Neutrophil (primary cell): ENCODE measurements around the gene MX1.

Experiments used
- H3K27ac ChIP-seq: fragments of 200-600 bp; sonication (generic); 2 replicates; pipeline ENCODE4 v1.5.1; 2016; ENCODE audit warnings: mild to moderate bottlenecking, moderate library complexity
- H3K27me3 ChIP-seq: fragments of 200-600 bp; sonication (generic); 2 replicates; pipeline ENCODE4 v1.6.0; 2016; ENCODE audit warnings: mild to moderate bottlenecking
- H3K36me3 ChIP-seq: fragments of 200-600 bp; sonication (generic); 2 replicates; pipeline ENCODE4 v1.5.1; 2017
- H3K4me1 ChIP-seq, 2 experiments: fragments of 200-600 bp in 1 of 2; sonication (generic) in 1 of 2; 1 replicate in 1 of 2; 2 replicates in 1 of 2; pipeline versions ENCODE4 v1.5.1 to v1.6.1; 2013 to 2016; ENCODE audit warnings: low read depth in 1 of 2, low read length in 1 of 2, mild to moderate bottlenecking in 1 of 2, moderate library complexity in 1 of 2; ENCODE audit not compliant: control insufficient read depth in 1 of 2, insufficient read depth in 1 of 2
- H3K4me3 ChIP-seq, 2 experiments: fragments of 200-600 bp in 1 of 2; sonication (generic) in 1 of 2; 1 replicate in 1 of 2; 2 replicates in 1 of 2; pipeline ENCODE4 v1.5.1; 2013 to 2016; ENCODE audit warnings: low read depth in 1 of 2, low read length in 1 of 2, mild to moderate bottlenecking in 1 of 2, moderate library complexity in 1 of 2
- H3K9me3 ChIP-seq: fragments of 200-600 bp; sonication (generic); 2 replicates; pipeline ENCODE4 v1.5.1; 2016
- CTCF ChIP-seq: fragments of 200-600 bp; sonication (generic); IDR thresholded peaks from 2 replicates; pipeline ENCODE4 v1.5.1; 2016; ENCODE audit warnings: antibody characterized with exemption

MX1 gene

GRCh38 chr21:41435706-41436105 is 9.7 kb downstream of the MX1 start:
- Histone ChIP-seq H3K9me3 (no peaks in the 10 kb centered on the region), H3K27me3 (no peaks in the 10 kb centered on the region), H3K4me3 (no peak overlapping the region), H3K27ac (no peak overlapping the region), H3K36me3 (peaks cover 70% of the 10 kb centered on the region), H3K4me1 (no peaks in the 10 kb centered on the region)
- TF ChIP-seq CTCF: no peak

GRCh38 chr21:41437729-41438128 is 11.7 kb downstream of the MX1 start:
- H3K36me3 ChIP-seq: peaks cover 77% of the 10 kb centered on the region
- H3K9me3 ChIP-seq: no peaks in the 10 kb centered on the region
- no peak for TF ChIP-seq CTCF
- no peaks in the 10 kb centered on the region for H3K27me3 ChIP-seq
- H3K4me1 ChIP-seq: no peaks in the 10 kb centered on the region
- H3K27ac ChIP-seq: no peak overlapping the region
- no peak overlapping the region for H3K4me3 ChIP-seq

GRCh38 chr21:41438425-41439113 is 12.5 kb downstream of the MX1 start:
- Histone ChIP-seq H3K27ac (no peak overlapping the region), H3K9me3 (no peaks in the 10 kb centered on the region), H3K36me3 (peaks cover 78% of the 10 kb centered on the region), H3K4me1 (no peaks in the 10 kb centered on the region), H3K27me3 (no peaks in the 10 kb centered on the region), H3K4me3 (no peak overlapping the region)
- no peak for TF ChIP-seq CTCF

- TF ChIP-seq CTCF: no peak
- H3K27me3 ChIP-seq: no peaks in the 10 kb centered on the region
- H3K4me1 ChIP-seq: no peaks in the 10 kb centered on the region
- H3K36me3 ChIP-seq: peaks cover 74% of the 10 kb centered on the region
- no peak overlapping the region for H3K27ac ChIP-seq
- H3K9me3 ChIP-seq: no peaks in the 10 kb centered on the region
- no peak overlapping the region for H3K4me3 ChIP-seq
Observed at GRCh38 chr21:41439248-41439647, 13.2 kb downstream of the MX1 start.

GRCh38 chr21:41441546-41441945 is 15.5 kb downstream of the MX1 start:
- H3K27me3 ChIP-seq: no peaks in the 10 kb centered on the region
- no peak overlapping the region for H3K4me3 ChIP-seq
- TF ChIP-seq CTCF: no peak
- H3K4me1 ChIP-seq: no peaks in the 10 kb centered on the region
- no peak overlapping the region for H3K27ac ChIP-seq
- H3K36me3 ChIP-seq: peaks cover 80% of the 10 kb centered on the region
- no peaks in the 10 kb centered on the region for H3K9me3 ChIP-seq
